Ishikawa (cell line): ENCODE data around the gene TMPRSS2.

ENCODE experiments used
- CEBPB ChIP-seq: IDR thresholded peaks from 2 replicates; pipeline ENCODE4 v1.6.1; 2012
- CREB1 ChIP-seq: IDR thresholded peaks from 2 replicates; pipeline ENCODE4 v1.6.1; 2012; ENCODE audit warnings: low read depth
- EGR1 ChIP-seq: IDR thresholded peaks from 2 replicates; pipeline ENCODE4 v1.6.1; 2012
- EP300 ChIP-seq: IDR thresholded peaks from 2 replicates; pipeline ENCODE4 v1.6.1; 2012; ENCODE audit warnings: borderline replicate concordance
- FOXM1 ChIP-seq: IDR thresholded peaks from 2 replicates; pipeline ENCODE4 v1.6.1; 2012; ENCODE audit warnings: low read depth, borderline replicate concordance
- NFIC ChIP-seq: IDR thresholded peaks from 2 replicates; pipeline ENCODE4 v1.6.1; 2012
- RAD21 ChIP-seq: IDR thresholded peaks from 2 replicates; pipeline ENCODE4 v1.6.1; 2012; ENCODE audit warnings: low read depth
- REST ChIP-seq: IDR thresholded peaks from 2 replicates; pipeline ENCODE4 v1.6.1; 2012; ENCODE audit warnings: low read depth, mild to moderate bottlenecking
- TAF1 ChIP-seq: IDR thresholded peaks from 2 replicates; pipeline ENCODE4 v1.6.1; 2012; ENCODE audit warnings: low read depth, mild to moderate bottlenecking
- TCF12 ChIP-seq: IDR thresholded peaks from 2 replicates; pipeline ENCODE4 v1.6.1; 2012; ENCODE audit warnings: low read depth
- TEAD4 ChIP-seq: IDR thresholded peaks from 2 replicates; pipeline ENCODE4 v1.6.1; 2012
- USF1 ChIP-seq: IDR thresholded peaks from 2 replicates; pipeline ENCODE4 v1.6.1; 2012
- YY1 ChIP-seq: IDR thresholded peaks from 2 replicates; pipeline ENCODE4 v1.6.1; 2012; ENCODE audit warnings: low read depth
- ZBTB7A ChIP-seq: IDR thresholded peaks from 2 replicates; pipeline ENCODE4 v1.6.1; 2012; ENCODE audit warnings: low read depth
- TF ChIP-seq, protein P1 (sequence below): IDR thresholded peaks from 2 replicates; pipeline ENCODE4 v1.6.1; 2012

TMPRSS2 gene

GRCh38 chr21:41439248-41439647 lies 68.7 kb downstream of the TMPRSS2 start:
- TF ChIP-seq RAD21 (no peak), EP300 (no peak), ZBTB7A (no peak), USF1 (no peak)

- TF ChIP-seq TEAD4 (no peak), FOXM1 (no peak), CEBPB (no peak), TCF12 (no peak), CREB1 (no peak), EP300 (no peak), TAF1 (no peak), EGR1 (no peak)
- TF ChIP-seq, protein P1, sequence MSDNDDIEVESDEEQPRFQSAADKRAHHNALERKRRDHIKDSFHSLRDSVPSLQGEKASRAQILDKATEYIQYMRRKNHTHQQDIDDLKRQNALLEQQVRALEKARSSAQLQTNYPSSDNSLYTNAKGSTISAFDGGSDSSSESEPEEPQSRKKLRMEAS = no peak
Observed at GRCh38 chr21:41438425-41439113, 69.4 kb downstream of the TMPRSS2 start.

DNA sequence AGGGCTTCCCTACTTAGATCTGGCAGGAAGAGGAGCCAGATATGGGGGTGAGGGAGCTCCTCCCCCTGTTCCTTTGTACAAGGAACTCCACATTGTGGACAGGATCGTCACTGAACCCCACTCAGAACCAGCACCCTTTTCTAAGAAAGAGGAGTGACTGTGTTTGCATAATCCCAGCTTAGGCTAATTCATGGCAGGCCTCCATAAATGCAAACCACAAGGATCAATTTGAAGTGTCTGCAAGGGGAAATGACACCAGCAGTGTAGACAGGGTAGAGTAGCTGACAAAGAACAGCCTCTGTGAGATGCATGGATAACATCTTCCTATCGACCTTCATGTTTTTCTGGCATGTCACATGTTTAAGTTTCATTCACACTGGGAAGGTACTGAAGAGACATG lies 70.2 kb downstream of the TMPRSS2 start:
- TF ChIP-seq FOXM1 (no peak), ZBTB7A (no peak), REST (no peak), RAD21 (no peak), TEAD4 (no peak), EP300 (no peak), NFIC (no peak), YY1 (no peak), EGR1 (no peak), CREB1 (no peak), CEBPB (no peak), USF1 (no peak), TAF1 (no peak), TCF12 (no peak)
- TF ChIP-seq, protein P1 = no peak

GRCh38 chr21:41435706-41436105 lies 72.3 kb downstream of the TMPRSS2 start:
- no peak for TF ChIP-seq NFIC
- TF ChIP-seq CREB1 = no peak
- no peak for TF ChIP-seq EGR1
- no peak for TF ChIP-seq TCF12
- TF ChIP-seq ZBTB7A = no peak
- TF ChIP-seq, protein P1 = no peak
- TF ChIP-seq TAF1 = no peak
- no peak for TF ChIP-seq TEAD4
- TF ChIP-seq FOXM1 = no peak
- no peak for TF ChIP-seq CEBPB
- TF ChIP-seq REST = no peak

GRCh38 chr21:41433566-41433965 lies 74.4 kb downstream of the TMPRSS2 start:
- TF ChIP-seq, protein P1 = no peak
- TF ChIP-seq YY1 = no peak
